ENCODE measurements around the gene KIAA1217.

KIAA1217 gene

DNA sequence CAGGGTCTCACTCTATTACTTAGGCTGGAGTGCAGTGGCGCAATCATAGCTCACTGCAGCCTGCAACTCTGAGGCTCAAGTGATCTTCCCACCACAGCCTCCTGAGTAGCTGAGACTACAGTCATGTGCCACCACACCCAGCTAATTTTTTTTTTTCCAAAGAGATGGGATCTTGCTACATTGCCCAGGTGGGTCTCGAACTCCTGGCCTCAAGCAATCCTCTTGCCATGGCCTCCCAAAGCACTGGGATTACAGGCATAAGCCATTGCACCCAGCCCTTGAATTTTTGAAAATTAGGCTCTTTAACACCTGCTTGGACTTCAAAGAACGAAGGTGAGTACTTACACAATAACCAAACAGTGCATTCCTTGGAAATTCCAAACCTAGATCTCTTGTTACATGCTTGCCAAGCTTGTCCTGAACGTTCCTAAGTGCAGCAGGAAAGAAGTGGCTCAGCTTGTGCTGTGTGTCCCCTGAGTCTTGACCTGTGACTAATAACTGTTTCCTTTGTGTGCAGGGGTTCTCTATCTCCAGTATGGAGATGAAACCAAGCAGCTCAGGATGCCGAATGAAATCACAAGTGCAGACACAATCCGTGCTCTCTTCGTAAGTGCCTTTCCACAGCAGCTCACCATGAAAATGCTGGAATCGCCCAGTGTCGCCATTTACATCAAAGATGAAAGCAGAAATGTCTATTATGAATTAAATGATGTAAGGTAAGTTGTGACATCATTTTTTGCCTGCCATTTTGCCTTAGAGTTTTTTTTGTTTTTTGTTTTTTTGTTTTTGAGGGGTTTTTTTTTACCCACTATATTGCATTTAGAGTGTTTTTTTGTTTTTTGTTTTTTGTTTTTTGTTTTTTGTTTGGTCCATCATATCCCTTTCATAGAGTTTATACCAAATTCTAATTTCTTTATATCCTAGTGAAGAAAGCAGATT lies 223.8 kb downstream of the KIAA1217 start:
- Histone ChIP-seq H3K27me3 (no peaks in the 10 kb centered on the region), H3K36me3 (peaks cover 0 to 8% (median 0%) of the 10 kb centered on the region in 3 donors), H3K4me3 (no peak overlapping the region), H3K9me3 (no peaks in the 10 kb centered on the region), H3K4me1 (peaks cover 0 to 4% (median 0%) of the 10 kb centered on the region in 4 donors), H3K27ac (no peak overlapping the region)
- TF ChIP-seq, protein P1, sequence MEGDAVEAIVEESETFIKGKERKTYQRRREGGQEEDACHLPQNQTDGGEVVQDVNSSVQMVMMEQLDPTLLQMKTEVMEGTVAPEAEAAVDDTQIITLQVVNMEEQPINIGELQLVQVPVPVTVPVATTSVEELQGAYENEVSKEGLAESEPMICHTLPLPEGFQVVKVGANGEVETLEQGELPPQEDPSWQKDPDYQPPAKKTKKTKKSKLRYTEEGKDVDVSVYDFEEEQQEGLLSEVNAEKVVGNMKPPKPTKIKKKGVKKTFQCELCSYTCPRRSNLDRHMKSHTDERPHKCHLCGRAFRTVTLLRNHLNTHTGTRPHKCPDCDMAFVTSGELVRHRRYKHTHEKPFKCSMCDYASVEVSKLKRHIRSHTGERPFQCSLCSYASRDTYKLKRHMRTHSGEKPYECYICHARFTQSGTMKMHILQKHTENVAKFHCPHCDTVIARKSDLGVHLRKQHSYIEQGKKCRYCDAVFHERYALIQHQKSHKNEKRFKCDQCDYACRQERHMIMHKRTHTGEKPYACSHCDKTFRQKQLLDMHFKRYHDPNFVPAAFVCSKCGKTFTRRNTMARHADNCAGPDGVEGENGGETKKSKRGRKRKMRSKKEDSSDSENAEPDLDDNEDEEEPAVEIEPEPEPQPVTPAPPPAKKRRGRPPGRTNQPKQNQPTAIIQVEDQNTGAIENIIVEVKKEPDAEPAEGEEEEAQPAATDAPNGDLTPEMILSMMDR (IDR thresholded peaks at IDR 0.05): no peak
- intact Hi-C loops (cut with DNase I; ENCODE audit: low total_unique reads): no loop called here
- DNase-seq: no peak

DNA sequence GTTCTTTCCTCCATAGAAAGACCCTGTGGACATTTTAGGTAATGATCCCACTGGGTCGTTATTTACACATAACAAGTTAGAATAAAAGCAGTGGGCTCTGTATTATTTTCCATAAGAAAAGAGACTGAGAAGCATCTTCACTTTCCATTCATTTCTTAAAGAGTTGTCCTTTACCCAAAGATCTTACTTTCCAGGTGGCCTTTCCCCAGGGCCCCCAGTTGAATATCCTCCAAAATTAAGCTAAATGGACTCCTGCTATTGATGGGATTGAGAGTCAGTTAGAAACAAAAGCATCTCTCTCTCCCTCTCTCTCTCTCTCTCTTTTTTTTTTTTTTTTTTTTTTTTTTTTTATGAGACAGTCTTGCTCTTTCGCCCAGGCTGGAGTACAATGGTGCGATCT lies 224.8 kb downstream of the KIAA1217 start:
- DNase-seq: no peak
- Histone ChIP-seq H3K27ac (no peak overlapping the region), H3K9me3 (no peaks in the 10 kb centered on the region), H3K36me3 (peaks cover 0 to 8% (median 0%) of the 10 kb centered on the region in 3 donors), H3K27me3 (no peaks in the 10 kb centered on the region), H3K4me3 (no peak overlapping the region), H3K4me1 (no peaks in the 10 kb centered on the region)
- intact Hi-C loops (cut with DNase I; ENCODE audit: low total_unique reads): no loop called here
- TF ChIP-seq, protein P1 (IDR thresholded peaks at IDR 0.05): no peak

DNA sequence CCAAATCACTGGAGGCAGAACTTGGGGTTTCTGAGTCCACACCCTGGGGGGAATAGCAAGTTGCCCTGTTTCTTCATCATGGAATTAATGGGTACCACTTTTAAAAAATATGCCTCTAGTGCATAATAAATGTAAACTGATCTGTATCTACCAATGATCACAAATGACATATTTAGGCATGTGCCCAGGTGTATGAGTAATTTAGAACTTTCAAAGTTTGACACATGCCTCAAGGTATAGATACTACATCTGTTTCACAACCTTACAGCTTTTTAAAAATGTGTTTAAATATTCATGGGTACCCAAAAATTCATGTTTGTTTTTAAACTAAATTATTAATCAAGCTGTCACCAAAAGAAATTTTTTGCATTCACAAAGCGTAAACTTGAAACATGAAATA lies 226.0 kb downstream of the KIAA1217 start:
- intact Hi-C loops (cut with DNase I; ENCODE audit: low total_unique reads): no loop called here
- no peaks in the 10 kb centered on the region for H3K27me3 ChIP-seq
- no peak for DNase-seq
- no peak overlapping the region for H3K27ac ChIP-seq
- peaks cover 0 to 8% (median 0%) of the 10 kb centered on the region in 3 donors for H3K36me3 ChIP-seq
- H3K9me3 ChIP-seq: no peaks in the 10 kb centered on the region
- TF ChIP-seq, protein P1 (IDR thresholded peaks at IDR 0.05): no peak
- H3K4me3 ChIP-seq: no peak overlapping the region
- H3K4me1 ChIP-seq: no peaks in the 10 kb centered on the region

DNA sequence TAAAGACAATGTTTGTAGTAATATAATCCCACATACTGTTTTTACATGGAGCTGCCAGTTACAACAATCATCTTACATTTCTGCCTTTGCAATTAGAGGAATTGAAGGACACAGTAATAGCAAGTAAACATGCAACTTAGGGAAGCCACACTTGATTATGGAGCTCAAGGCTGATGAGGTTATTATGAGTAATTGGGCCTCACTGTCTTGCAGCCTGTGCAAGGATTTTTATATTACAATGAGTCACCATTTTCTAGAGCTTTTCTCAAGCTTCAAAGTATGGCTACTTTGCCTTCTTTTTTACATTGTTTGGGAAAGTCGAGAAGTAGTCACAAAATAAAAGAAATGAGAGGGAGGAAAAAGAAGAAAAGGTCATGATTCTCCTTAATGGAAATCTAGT lies 226.4 kb downstream of the KIAA1217 start:
- intact Hi-C loops (cut with DNase I; ENCODE audit: low total_unique reads): no loop called here
- no peak for DNase-seq
- H3K4me3 ChIP-seq: no peak overlapping the region
- TF ChIP-seq, protein P1 (IDR thresholded peaks at IDR 0.05): no peak
- no peaks in the 10 kb centered on the region for H3K27me3 ChIP-seq
- H3K27ac ChIP-seq: no peak overlapping the region
- H3K9me3 ChIP-seq: no peaks in the 10 kb centered on the region
- no peaks in the 10 kb centered on the region for H3K4me1 ChIP-seq
- H3K36me3 ChIP-seq: peaks cover 0 to 8% (median 0%) of the 10 kb centered on the region in 3 donors

DNA sequence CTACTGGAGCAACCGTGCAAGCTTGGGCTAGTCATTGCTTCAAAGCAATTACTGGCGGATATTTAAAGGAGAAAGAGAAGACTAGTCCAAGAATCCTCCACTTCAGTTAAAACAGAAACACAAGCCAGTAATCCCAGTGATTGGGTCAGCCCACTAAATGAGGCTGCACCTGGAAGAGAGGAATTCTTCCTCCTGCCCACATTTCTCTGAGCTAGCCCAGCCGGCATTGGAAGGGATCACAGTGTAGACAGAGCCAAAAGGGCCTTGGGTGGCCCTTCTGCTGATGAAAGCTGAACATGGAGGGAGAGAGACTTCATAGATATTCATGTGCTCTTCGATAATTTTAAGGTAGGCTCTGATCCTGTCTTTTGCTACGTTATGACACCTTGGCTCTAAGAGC lies 228.4 kb downstream of the KIAA1217 start:
- H3K9me3 ChIP-seq: no peaks in the 10 kb centered on the region
- H3K4me1 ChIP-seq: no peaks in the 10 kb centered on the region
- no peak overlapping the region for H3K27ac ChIP-seq
- DNase-seq: no peak
- peaks cover 0 to 8% (median 0%) of the 10 kb centered on the region in 3 donors for H3K36me3 ChIP-seq
- intact Hi-C loops (cut with DNase I; ENCODE audit: low total_unique reads): no loop called here
- TF ChIP-seq, protein P1 (IDR thresholded peaks at IDR 0.05): no peak
- no peaks in the 10 kb centered on the region for H3K27me3 ChIP-seq
- no peak overlapping the region for H3K4me3 ChIP-seq

Data from tibial artery (tissue), 4 donors.